Glutamatergic neuron (in vitro differentiated cells): Measurements from ENCODE around the gene VWF. TPM values are rescaled to one million over a fixed set of nuclear protein-coding genes. Genes with fewer than 3 reads are reported as not detected.

ENCODE experiments used
- DNase-seq: peaks from one replicate; pipeline ENCODE4 v3.0.0; 2022
- H3K27ac Mint-ChIP-seq: one replicate; pipeline ENCODE4 v1.8.0; 2020; ENCODE audit warnings: mild to moderate bottlenecking, mixed read lengths, inconsistent platforms; ENCODE audit not compliant: unreplicated experiment
- H3K27me3 Mint-ChIP-seq: one replicate; pipeline ENCODE4 v1.8.0; 2020; ENCODE audit warnings: mild to moderate bottlenecking, moderate library complexity, mixed read lengths, inconsistent platforms; ENCODE audit not compliant: unreplicated experiment
- H3K36me3 Mint-ChIP-seq: one replicate; pipeline ENCODE4 v1.8.0; 2020; ENCODE audit warnings: mild to moderate bottlenecking, mixed read lengths, inconsistent platforms; ENCODE audit not compliant: unreplicated experiment
- H3K4me1 Mint-ChIP-seq: one replicate; pipeline ENCODE4 v1.8.0; 2020; ENCODE audit warnings: mild to moderate bottlenecking, low read depth, mixed read lengths, inconsistent platforms; ENCODE audit not compliant: unreplicated experiment
- H3K4me3 Mint-ChIP-seq: one replicate; pipeline ENCODE4 v1.8.0; 2020; ENCODE audit warnings: mild to moderate bottlenecking, mixed read lengths, inconsistent platforms; ENCODE audit not compliant: unreplicated experiment
- H3K9me3 Mint-ChIP-seq: one replicate; pipeline ENCODE4 v1.8.0; 2020; ENCODE audit warnings: mild to moderate bottlenecking, moderate library complexity, mixed read lengths, inconsistent platforms; ENCODE audit not compliant: unreplicated experiment
- CTCF ChIP-seq: fragments of 200-600 bp; sonication (generic); IDR thresholded peaks from one replicate; pipeline ENCODE4 v1.5.0; 2021; ENCODE audit not compliant: partially characterized antibody, unreplicated experiment
- total RNA-seq: library from RNA; stranded (reverse); fragmentation: NEBNext Ultra II Directional; extraction: Animal tissue kit (Norgen Biotek cat#: 25700); gene quantifications from one replicate; pipeline ENCODE4 v1.2.1, GENCODE V29; 2021; ENCODE audit not compliant: unreplicated experiment

VWF gene
- total RNA-seq, 1 donor from 2014 or later = 0.37 TPM

GRCh38 chr12:6123258-6123657, 1.2 kb downstream of the VWF start:
- Mint-ChIP-seq H3K27ac (no peak overlapping the region), H3K4me3 (no peak overlapping the region), H3K4me1 (no peaks in the 10 kb centered on the region), H3K36me3 (no peaks in the 10 kb centered on the region), H3K27me3 (peaks cover 5% of the 10 kb centered on the region), H3K9me3 (peaks cover 3% of the 10 kb centered on the region)
- DNase-seq = no peak
- TF ChIP-seq CTCF = no peak

- H3K27me3 Mint-ChIP-seq = peaks cover 7% of the 10 kb centered on the region
- H3K4me1 Mint-ChIP-seq = no peaks in the 10 kb centered on the region
- H3K27ac Mint-ChIP-seq = no peak overlapping the region
- no peak for DNase-seq
- H3K36me3 Mint-ChIP-seq = no peaks in the 10 kb centered on the region
- no peak overlapping the region for H3K4me3 Mint-ChIP-seq
- TF ChIP-seq CTCF = no peak
- H3K9me3 Mint-ChIP-seq = peaks cover 3% of the 10 kb centered on the region
These were observed 2.3 kb downstream of the VWF start for GRCh38 chr12:6122201-6122600.

GRCh38 chr12:6120796-6121473, 3.5 kb downstream of the VWF start:
- no peak overlapping the region for H3K4me3 Mint-ChIP-seq
- H3K9me3 Mint-ChIP-seq = peaks cover 3% of the 10 kb centered on the region
- no peak overlapping the region for H3K27ac Mint-ChIP-seq
- no peaks in the 10 kb centered on the region for H3K36me3 Mint-ChIP-seq
- TF ChIP-seq CTCF = no peak
- no peaks in the 10 kb centered on the region for H3K4me1 Mint-ChIP-seq
- no peak for DNase-seq
- peaks cover 7% of the 10 kb centered on the region for H3K27me3 Mint-ChIP-seq

- Mint-ChIP-seq H3K27ac (no peak overlapping the region), H3K27me3 (peaks cover 7% of the 10 kb centered on the region), H3K9me3 (peaks cover 3% of the 10 kb centered on the region), H3K4me3 (no peak overlapping the region), H3K4me1 (no peaks in the 10 kb centered on the region), H3K36me3 (no peaks in the 10 kb centered on the region)
- no peak for DNase-seq
- TF ChIP-seq CTCF = no peak
These were observed 5.4 kb downstream of the VWF start for GRCh38 chr12:6118891-6119568.

GRCh38 chr12:6116471-6117021, 7.9 kb downstream of the VWF start:
- Mint-ChIP-seq H3K4me1 (no peaks in the 10 kb centered on the region), H3K9me3 (peaks cover 3% of the 10 kb centered on the region), H3K27me3 (peaks cover 5% of the 10 kb centered on the region), H3K4me3 (no peak overlapping the region), H3K36me3 (peaks cover 3% of the 10 kb centered on the region), H3K27ac (no peak overlapping the region)
- DNase-seq = no peak
- TF ChIP-seq CTCF = no peak
